K562 treated with DMSO at 1 percent for 24 hours (cell line): ENCODE results near the gene CCR9. TPM values are rescaled to one million over a fixed set of nuclear protein-coding genes. Genes with fewer than 3 reads are reported as not detected.

ENCODE experiments used
- total RNA-seq: library from RNA; unstranded; fragments of 300-600 nt; gene quantifications from 2 replicates; pipeline ENCODE4 v1.2.3, GENCODE V29; 2022; ENCODE audit warnings: low read depth; ENCODE audit not compliant: insufficient read depth

CCR9 gene
- not detected in 2 replicates for total RNA-seq

GRCh38 chr3:45885979-45886705 lies at the start of gene CCR9:
Gene CCR9 (plus strand): TSS chr3:45886543. CDS start chr3:45894934, 8,391 bp downstream.

GRCh38 chr3:45841757-45842491 lies 44.4 kb upstream of the CCR9 start, which contains the start of gene LZTFL1:
Gene LZTFL1 (minus strand): TSS chr3:45842119. CDS start chr3:45841991, 128 bp downstream.

GRCh38 chr3:45943207-45943846 lies 57.0 kb downstream of the CCR9 start, which contains the start of gene CXCR6:
Gene CXCR6 (plus strand): TSS chr3:45943464. CDS start chr3:45946482, 3,018 bp downstream.

Other genes starting within 250 kb of the CCR9 start
- 23.7 and 26.4 TPM in 2 replicates for gene SACM1L, start 197.1 kb upstream of the CCR9 start, total RNA-seq
- not detected in 2 replicates for gene SLC6A20, start 90.0 kb upstream of the CCR9 start, total RNA-seq
- gene LZTFL1, start 44.4 kb upstream of the CCR9 start, total RNA-seq, result 4.4 and 4.8 TPM in 2 replicates
- not detected in 2 replicates for gene CXCR6, start 56.9 kb downstream of the CCR9 start, total RNA-seq
- 7.5 and 9.6 TPM in 2 replicates for gene FYCO1, start 109.3 kb downstream of the CCR9 start, total RNA-seq
- not detected in 2 replicates for gene XCR1, start 140.9 kb downstream of the CCR9 start, total RNA-seq